IPS DF 6.9 (cell line): ENCODE data around the gene ASTN1.

Source experiments
- DNase-seq: peaks from one replicate; pipeline ENCODE4 v3.0.0-alpha.2; 2013; ENCODE audit warnings: low read depth, low spot score
- H3K27ac ChIP-seq: one replicate; pipeline ENCODE4 v1.5.1; 2013; ENCODE audit warnings: low read length, control low read depth
- H3K27me3 ChIP-seq: 2 replicates; pipeline ENCODE4 v1.6.1; 2013; ENCODE audit warnings: mild to moderate bottlenecking, low read length; ENCODE audit not compliant: control insufficient read depth, insufficient read depth
- H3K36me3 ChIP-seq: 2 replicates; pipeline ENCODE4 v1.6.1; 2013; ENCODE audit warnings: low read length; ENCODE audit not compliant: control insufficient read depth, insufficient read depth
- H3K4me1 ChIP-seq: 2 replicates; pipeline ENCODE4 v1.6.1; 2013; ENCODE audit warnings: low read length; ENCODE audit not compliant: control insufficient read depth, insufficient read depth
- H3K4me3 ChIP-seq: 2 replicates; pipeline ENCODE4 v1.5.1; 2013; ENCODE audit warnings: mild to moderate bottlenecking, low read length
- H3K9me3 ChIP-seq: 2 replicates; pipeline ENCODE4 v1.6.1; 2013; ENCODE audit warnings: low read length, inconsistent platforms; ENCODE audit not compliant: control insufficient read depth, insufficient read depth
- WGBS: extraction: QIAGEN DNeasy Blood & Tissue Kit; methylation state at CpG from one replicate; pipeline ENCODE4 v1.1.7; 2013; ENCODE audit warnings: mixed read lengths, missing lambda C conversion rate; ENCODE audit not compliant: insufficient read length, insufficient coverage; 5-methylcytosine and 5-hydroxymethylcytosine counted together

The ASTN1 gene

DNA sequence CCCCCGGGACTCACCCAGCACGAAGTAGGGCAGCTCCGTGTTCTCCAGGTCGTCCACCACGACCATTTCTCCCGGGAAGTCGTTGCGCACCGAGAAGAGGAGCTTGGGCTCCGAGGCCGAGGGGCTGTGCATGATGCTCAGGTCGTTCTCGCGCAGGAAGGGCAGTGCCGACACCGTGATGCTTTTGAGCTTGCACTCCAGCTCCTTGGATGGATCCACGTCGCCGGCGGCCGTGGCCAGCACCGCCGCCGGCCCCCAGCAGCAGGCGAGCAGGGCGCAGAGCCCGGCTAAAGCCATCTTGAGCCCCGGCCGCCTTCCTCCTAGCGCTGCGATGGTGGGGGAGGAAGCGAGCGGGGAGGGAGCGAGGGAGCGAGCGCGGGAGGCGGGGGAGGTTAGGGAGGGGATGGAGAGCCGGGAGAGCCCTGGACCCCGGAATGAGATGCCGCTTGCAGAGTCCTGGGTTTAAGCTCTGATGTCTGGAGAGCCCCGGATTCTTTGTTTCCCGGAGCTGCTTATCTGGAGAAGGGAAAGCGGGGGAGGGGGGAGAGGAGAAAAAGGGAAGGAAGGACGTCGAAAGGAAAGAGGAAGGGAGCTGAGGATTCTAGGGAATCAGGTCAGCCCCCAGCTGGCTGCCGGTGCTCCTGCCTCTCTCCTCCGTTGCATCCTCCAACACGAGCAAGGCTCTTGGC, at the start of gene ASTN1:
ASTN1 (minus strand) TSS at position 333 of the 689 bp plus-strand sequence; CDS start at position 297, 36 bp downstream.
- no peak for DNase-seq
- peaks cover 14% of the 10 kb centered on the region; the same call in 1 of the 2 replicates for H3K27me3 ChIP-seq
- no peaks in the 10 kb centered on the region for H3K4me1 ChIP-seq
- no peak within 1 kb of the TSS for H3K27ac ChIP-seq
- peak within 1 kb of the TSS; percentile 88 for H3K4me3 ChIP-seq
- no CpG with 5 or more reads among the region's 49 CpGs for WGBS
- no peaks in the 10 kb centered on the region for H3K36me3 ChIP-seq
- H3K9me3 ChIP-seq: no peaks in the 10 kb centered on the region

DNA sequence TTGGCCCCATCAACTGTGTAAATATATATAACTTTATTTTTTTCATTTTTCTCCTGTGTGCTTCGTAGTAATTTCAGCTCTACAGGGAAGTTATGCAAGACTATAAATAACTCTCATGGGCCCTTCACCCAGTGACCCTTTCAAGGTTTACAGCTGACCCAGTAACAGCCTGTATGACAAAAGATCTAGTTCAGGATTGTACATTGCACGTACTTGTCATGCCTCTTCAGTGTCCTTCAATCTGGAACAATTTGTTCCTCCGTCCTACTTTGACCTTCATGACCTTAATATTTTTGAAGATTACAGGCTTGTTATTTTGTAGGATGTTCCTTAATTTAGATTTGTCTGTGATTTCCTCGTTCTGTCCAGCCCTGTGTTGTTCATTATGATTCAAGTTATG, 46.7 kb upstream of the ASTN1 start:
- no peak for DNase-seq
- H3K4me3 ChIP-seq: no peak overlapping the region
- no peaks in the 10 kb centered on the region for H3K9me3 ChIP-seq
- H3K27ac ChIP-seq: no peak overlapping the region
- H3K4me1 ChIP-seq: no peaks in the 10 kb centered on the region
- no peaks in the 10 kb centered on the region for H3K36me3 ChIP-seq
- peaks cover 8% of the 10 kb centered on the region for H3K27me3 ChIP-seq
- no CpG with 5 or more reads among the region's 4 CpGs for WGBS

DNA sequence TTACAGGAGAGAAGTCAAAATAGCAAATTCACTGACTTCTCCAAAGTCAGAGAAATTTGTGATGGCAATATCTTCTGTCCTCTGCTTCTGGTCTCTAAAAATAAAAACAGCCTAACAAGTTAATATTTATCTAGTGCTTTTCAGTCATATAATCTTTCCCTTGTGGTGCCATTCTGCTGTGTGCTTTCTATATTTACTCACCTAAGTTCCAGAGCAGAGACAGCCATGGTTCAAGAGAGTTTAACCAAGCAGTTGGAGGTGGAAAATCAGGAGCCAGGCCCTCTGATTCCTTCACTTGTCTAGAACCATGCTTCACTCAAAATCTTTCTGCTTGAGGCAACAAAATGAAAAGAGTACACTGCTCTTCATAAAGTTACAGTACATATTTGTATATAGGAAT, 45.6 kb upstream of the ASTN1 start:
- Histone ChIP-seq H3K27ac (no peak overlapping the region), H3K27me3 (peaks cover 8% of the 10 kb centered on the region), H3K36me3 (no peaks in the 10 kb centered on the region), H3K4me3 (no peak overlapping the region), H3K9me3 (no peaks in the 10 kb centered on the region), H3K4me1 (no peaks in the 10 kb centered on the region)
- DNase-seq: no peak

DNA sequence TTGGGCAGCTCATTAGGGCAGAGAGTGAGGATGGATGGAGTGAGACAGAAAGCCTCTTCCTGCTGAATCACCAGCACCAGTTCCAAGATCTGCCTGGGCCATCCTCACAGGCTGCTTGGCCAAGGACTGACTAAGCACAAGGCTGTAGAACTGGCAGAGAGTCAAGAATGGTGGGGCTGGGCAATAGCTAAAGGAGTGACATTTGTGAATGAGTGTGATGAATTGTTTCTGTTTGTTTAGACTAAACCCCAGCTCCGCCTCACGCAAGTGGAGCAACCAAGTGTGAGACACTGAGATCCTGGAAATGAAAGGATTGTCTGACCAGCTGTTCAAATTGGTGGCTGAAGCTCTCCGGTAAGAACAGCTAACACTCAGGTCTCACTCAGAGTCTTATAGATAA, 44.8 kb upstream of the ASTN1 start:
- no peaks in the 10 kb centered on the region for H3K4me1 ChIP-seq
- no peak overlapping the region; the same call in 1 of the 2 replicates for H3K4me3 ChIP-seq
- no peak for DNase-seq
- H3K36me3 ChIP-seq: no peaks in the 10 kb centered on the region
- no peak overlapping the region for H3K27ac ChIP-seq
- no peaks in the 10 kb centered on the region for H3K9me3 ChIP-seq
- H3K27me3 ChIP-seq: peaks cover 8% of the 10 kb centered on the region
- no CpG with 5 or more reads among the region's 3 CpGs for WGBS

DNA sequence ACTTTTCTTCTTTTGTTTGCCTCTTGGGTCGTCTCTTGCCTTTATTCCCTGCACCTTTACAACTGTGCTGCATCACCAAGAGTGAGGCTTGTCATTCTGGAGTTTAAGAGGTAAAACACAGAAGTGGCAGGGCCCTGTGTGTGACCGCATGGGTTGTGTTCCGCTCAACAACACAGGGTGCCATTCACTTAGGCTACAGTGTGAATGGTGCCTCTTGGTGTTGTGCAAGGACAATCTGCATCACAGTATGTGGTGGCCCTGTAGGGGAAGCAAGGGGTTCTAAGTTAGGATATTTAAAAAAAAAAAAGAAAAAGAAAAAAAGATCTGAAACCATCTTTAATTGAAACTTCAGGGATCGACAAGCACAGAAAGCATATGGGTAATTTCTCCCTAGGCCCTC, 44.4 kb upstream of the ASTN1 start:
- WGBS: no CpG with 5 or more reads among the region's 4 CpGs
- Histone ChIP-seq H3K27me3 (peaks cover 8% of the 10 kb centered on the region), H3K4me1 (no peaks in the 10 kb centered on the region), H3K36me3 (no peaks in the 10 kb centered on the region), H3K4me3 (no peak overlapping the region), H3K9me3 (no peaks in the 10 kb centered on the region), H3K27ac (no peak overlapping the region)
- DNase-seq: no peak

DNA sequence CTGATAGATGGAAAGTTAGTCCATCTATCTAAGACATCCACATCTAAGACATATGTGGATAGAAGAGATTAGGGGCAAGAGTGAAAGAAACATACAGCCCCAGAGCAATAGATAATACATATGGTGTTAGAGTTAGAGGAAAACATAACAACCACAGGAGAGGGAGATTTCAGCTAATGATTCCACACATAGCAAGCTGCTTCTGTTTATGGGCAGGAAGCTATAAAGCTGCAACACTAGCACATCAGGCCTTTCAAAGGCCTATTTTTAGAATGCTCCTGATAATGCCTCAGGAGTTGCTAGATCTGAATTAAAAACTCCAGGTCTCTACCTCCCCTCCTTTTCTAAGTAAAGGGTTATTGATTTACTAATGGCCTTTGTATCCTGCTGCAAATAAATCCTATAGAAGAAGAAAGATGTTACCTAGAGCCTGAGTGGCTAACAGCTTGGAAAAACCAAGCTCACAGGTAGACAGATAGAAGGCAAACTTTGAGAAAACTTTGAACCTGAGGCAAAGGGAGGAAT, 42.4 kb upstream of the ASTN1 start:
- Histone ChIP-seq H3K4me3 (no peak overlapping the region), H3K36me3 (no peaks in the 10 kb centered on the region), H3K9me3 (no peaks in the 10 kb centered on the region), H3K27me3 (peaks cover 8% of the 10 kb centered on the region), H3K27ac (no peak overlapping the region), H3K4me1 (no peaks in the 10 kb centered on the region)
- no peak for DNase-seq

DNA sequence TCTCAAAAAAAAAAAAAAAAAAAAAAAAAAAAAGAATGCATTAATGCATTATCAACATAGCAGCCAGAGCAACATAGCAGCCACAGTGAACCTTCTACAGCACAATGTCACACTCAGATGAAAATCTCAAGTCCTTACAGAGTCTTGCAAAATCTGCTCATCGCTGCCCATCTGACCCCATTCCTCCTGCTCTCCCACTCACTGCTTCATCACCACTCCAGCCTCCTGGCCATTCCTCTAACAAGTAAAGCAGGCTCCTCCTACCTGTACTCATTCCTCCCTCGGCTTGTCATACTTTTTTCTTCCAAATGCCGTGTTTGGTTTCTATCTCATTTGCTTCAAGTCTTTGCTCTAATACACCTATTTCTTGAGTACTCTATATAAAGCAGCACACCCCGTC, 35.8 kb upstream of the ASTN1 start:
- Histone ChIP-seq H3K4me3 (no peak overlapping the region), H3K27me3 (no peaks in the 10 kb centered on the region), H3K27ac (no peak overlapping the region), H3K36me3 (no peaks in the 10 kb centered on the region), H3K4me1 (no peaks in the 10 kb centered on the region), H3K9me3 (no peaks in the 10 kb centered on the region)
- DNase-seq: no peak
- WGBS: no CpG with 5 or more reads among the region's 4 CpGs

DNA sequence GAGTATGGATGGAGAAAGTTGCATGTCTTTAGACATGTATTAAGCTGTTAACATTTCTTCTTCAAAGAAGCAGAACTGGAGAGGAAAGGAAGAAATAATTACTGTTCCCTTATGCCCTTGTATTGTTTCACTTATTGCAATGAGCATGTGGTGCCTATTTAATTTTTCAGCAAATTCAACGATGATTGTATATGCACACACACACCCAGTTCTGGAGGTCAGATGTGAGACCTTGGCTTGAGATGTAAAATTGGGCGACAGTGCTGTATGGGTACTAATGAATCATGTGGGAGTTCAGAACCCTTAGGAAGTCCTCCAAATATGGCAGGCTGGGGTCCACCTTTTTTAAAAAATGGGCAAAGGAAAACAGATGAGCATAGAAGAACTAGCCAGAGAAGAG, 33.7 kb upstream of the ASTN1 start:
- WGBS: no CpG with 5 or more reads among the region's 2 CpGs

DNA sequence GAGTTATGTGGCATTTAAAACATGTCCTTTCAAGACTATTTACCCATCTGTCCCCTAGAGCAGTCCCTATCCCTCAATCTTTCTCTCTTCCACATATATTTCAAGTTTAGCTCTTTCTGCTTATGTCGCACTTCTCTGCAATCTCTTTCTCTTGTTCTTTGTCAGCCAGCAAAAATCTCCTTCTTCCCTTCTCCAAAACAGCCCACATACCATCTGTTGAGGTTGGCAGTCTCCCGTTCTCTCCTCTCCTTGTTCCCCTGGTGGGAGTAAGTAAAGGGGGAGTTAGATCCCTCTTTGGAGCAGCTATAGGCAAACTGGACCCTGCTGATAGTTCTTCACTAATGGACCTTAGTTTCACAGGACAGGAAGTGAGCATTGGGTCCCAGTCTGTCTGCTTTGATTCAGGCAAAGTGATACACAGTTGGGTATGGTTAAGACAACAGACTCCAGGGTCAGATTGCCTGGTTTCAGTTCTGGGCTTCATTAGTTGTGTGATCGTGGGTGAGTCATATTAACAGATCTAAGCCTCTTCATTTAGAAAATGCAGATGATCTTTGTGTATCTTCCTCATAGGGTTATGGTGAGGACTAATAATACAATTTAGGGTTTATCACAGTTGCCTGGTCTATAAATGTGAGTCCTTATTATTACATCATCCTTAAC, 25.9 kb upstream of the ASTN1 start:
- DNase-seq: no peak
- WGBS: no CpG with 5 or more reads among the region's 3 CpGs

More for the DNA sequence above, 33.7 kb upstream of the ASTN1 start:
- Histone ChIP-seq H3K27ac (no peak overlapping the region), H3K9me3 (no peaks in the 10 kb centered on the region), H3K36me3 (no peaks in the 10 kb centered on the region), H3K27me3 (no peaks in the 10 kb centered on the region), H3K4me1 (no peaks in the 10 kb centered on the region), H3K4me3 (no peak overlapping the region)
- no peak for DNase-seq

DNA sequence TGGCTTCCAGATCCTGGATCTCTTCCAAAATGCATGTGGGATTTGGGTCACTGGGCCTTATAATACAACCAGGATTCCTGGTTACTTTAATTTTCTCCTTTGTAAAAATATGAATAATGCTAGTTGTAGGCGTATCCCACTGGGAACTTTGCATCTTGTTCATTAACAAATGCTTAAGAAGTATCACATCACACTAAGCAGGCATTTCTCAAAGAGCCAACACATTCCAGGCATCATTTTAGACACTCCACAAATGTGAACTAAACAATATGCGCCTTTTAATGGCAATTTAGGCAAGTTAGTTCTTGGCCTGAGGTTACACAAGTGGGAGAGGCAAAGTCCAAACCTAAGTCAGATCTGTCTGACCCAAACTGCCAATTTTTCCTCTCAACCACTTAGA, 22.1 kb upstream of the ASTN1 start:
- Histone ChIP-seq H3K4me1 (no peaks in the 10 kb centered on the region), H3K9me3 (no peaks in the 10 kb centered on the region), H3K27ac (no peak overlapping the region), H3K36me3 (no peaks in the 10 kb centered on the region), H3K4me3 (no peak overlapping the region), H3K27me3 (no peaks in the 10 kb centered on the region)
- no peak for DNase-seq
- no CpG with 5 or more reads among the region's 2 CpGs for WGBS

More for the DNA sequence above, 25.9 kb upstream of the ASTN1 start:
- Histone ChIP-seq H3K27me3 (no peaks in the 10 kb centered on the region), H3K36me3 (no peaks in the 10 kb centered on the region), H3K4me1 (no peaks in the 10 kb centered on the region), H3K4me3 (no peak overlapping the region), H3K27ac (no peak overlapping the region), H3K9me3 (no peaks in the 10 kb centered on the region)

DNA sequence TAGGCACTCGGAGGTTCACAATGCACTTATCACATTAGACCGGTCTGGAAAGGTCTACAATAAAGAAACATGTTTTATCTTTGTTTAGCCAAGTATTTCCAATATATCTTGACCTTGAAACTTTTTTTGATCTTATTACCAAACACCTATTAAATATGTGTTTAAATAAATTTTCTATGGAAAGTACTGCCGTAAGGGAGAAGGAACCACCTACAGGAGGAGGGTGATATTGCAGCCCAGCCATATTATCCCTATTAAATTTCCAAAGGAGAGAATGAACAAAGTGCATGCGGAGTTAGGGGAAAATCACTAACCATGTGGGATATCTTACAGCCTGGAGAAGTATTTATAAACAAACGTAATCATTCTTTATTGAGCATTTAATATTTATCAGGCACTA, 20.7 kb upstream of the ASTN1 start:
- WGBS: no CpG with 5 or more reads among the region's 5 CpGs
- H3K9me3 ChIP-seq: no peaks in the 10 kb centered on the region
- no peaks in the 10 kb centered on the region for H3K4me1 ChIP-seq
- no peak overlapping the region for H3K27ac ChIP-seq
- H3K4me3 ChIP-seq: no peak overlapping the region
- peaks cover 3% of the 10 kb centered on the region; the same call in 1 of the 2 replicates for H3K27me3 ChIP-seq
- H3K36me3 ChIP-seq: no peaks in the 10 kb centered on the region
- no peak for DNase-seq
